Islet of Langerhans (tissue), 1 donor: ENCODE results near the gene NUFIP1.
"Not testable (repeated sequence)": the region's sequence is repeated elsewhere in the genome, so short reads cannot be mapped to it uniquely, and the experiment has no call there.

Experiments used
- FAIRE-seq: peaks from one replicate; lab custom pipeline; 2011; peaks lifted over from hg19 to GRCh38; lab: Jason Lieb, UNC

The NUFIP1 gene

GRCh38 chr13:44969551-44970484, 19.5 kb downstream of the NUFIP1 start:
- FAIRE-seq: peak; percentile 99

- FAIRE-seq: no peak
Measured at GRCh38 chr13:44968434-44968815, 20.8 kb downstream of the NUFIP1 start.

- no peak for FAIRE-seq
Measured at GRCh38 chr13:44967704-44968433, 21.4 kb downstream of the NUFIP1 start.

GRCh38 chr13:44961997-44962396, 27.3 kb downstream of the NUFIP1 start:
- FAIRE-seq: peak; percentile 45

GRCh38 chr13:44955406-44955805, 33.9 kb downstream of the NUFIP1 start:
- no peak for FAIRE-seq

- FAIRE-seq: no peak
Measured at GRCh38 chr13:44954224-44954623, 35.0 kb downstream of the NUFIP1 start.

- no peak for FAIRE-seq
Measured at GRCh38 chr13:44952671-44953070, 36.6 kb downstream of the NUFIP1 start.

GRCh38 chr13:44951184-44951583, 38.1 kb downstream of the NUFIP1 start:
- FAIRE-seq: no peak

GRCh38 chr13:44943411-44943810, 45.9 kb downstream of the NUFIP1 start:
- not testable (repeated sequence) for FAIRE-seq

- FAIRE-seq: no peak
Measured at GRCh38 chr13:44938854-44939253, 50.4 kb downstream of the NUFIP1 start.

GRCh38 chr13:44936246-44936645, 53.0 kb downstream of the NUFIP1 start:
- no peak for FAIRE-seq

GRCh38 chr13:44934724-44935123, 54.5 kb downstream of the NUFIP1 start:
- no peak for FAIRE-seq

GRCh38 chr13:44932850-44933251, 56.4 kb downstream of the NUFIP1 start:
- no peak for FAIRE-seq

GRCh38 chr13:44932171-44932849, 57.0 kb downstream of the NUFIP1 start:
- no peak for FAIRE-seq

- no peak for FAIRE-seq
Measured at GRCh38 chr13:44930963-44931623, 58.2 kb downstream of the NUFIP1 start.

GRCh38 chr13:44930280-44930679, 59.0 kb downstream of the NUFIP1 start:
- no peak for FAIRE-seq

GRCh38 chr13:44929692-44930091, 59.6 kb downstream of the NUFIP1 start:
- no peak for FAIRE-seq

- FAIRE-seq: no peak
Measured at GRCh38 chr13:44927968-44928367, 61.3 kb downstream of the NUFIP1 start.

GRCh38 chr13:44921931-44922758, 67.1 kb downstream of the NUFIP1 start:
- FAIRE-seq: peak; percentile 71

GRCh38 chr13:44921246-44921877, 67.9 kb downstream of the NUFIP1 start:
- FAIRE-seq: no peak

- FAIRE-seq: no peak
Measured at GRCh38 chr13:44920013-44920412, 69.3 kb downstream of the NUFIP1 start.
